ENCODE measurements around the gene KCNJ6.

Gene KCNJ6

GRCh38 chr21:37877888-37878684, 38.2 kb downstream of the KCNJ6 start:
- DNase-seq (ENCODE audit: low read depth) = no peak
- TF ChIP-seq CTCF (IDR thresholded peaks at IDR 0.05; ENCODE audit: control insufficient read depth, insufficient read depth, low read depth, low read length, missing control alignments) = no peak
- no peak overlapping the region for H3K4me3 ChIP-seq (ENCODE audit: control insufficient read depth, low read depth, low read length)

- no peak for TF ChIP-seq CTCF (IDR thresholded peaks at IDR 0.05; ENCODE audit: control insufficient read depth, insufficient read depth, low read depth, low read length, missing control alignments)
- no peak for DNase-seq (ENCODE audit: low read depth)
- H3K4me3 ChIP-seq (ENCODE audit: control insufficient read depth, low read depth, low read length) = no peak overlapping the region
These were observed 39.1 kb downstream of the KCNJ6 start for GRCh38 chr21:37877171-37877570.

GRCh38 chr21:37876561-37876960, 39.7 kb downstream of the KCNJ6 start:
- no peak overlapping the region for H3K4me3 ChIP-seq (ENCODE audit: control insufficient read depth, low read depth, low read length)
- DNase-seq (ENCODE audit: low read depth) = no peak
- TF ChIP-seq CTCF (IDR thresholded peaks at IDR 0.05; ENCODE audit: control insufficient read depth, insufficient read depth, low read depth, low read length, missing control alignments) = no peak

- H3K4me3 ChIP-seq (ENCODE audit: control insufficient read depth, low read depth, low read length) = no peak overlapping the region
- no peak for TF ChIP-seq CTCF (IDR thresholded peaks at IDR 0.05; ENCODE audit: control insufficient read depth, insufficient read depth, low read depth, low read length, missing control alignments)
- DNase-seq (ENCODE audit: low read depth) = no peak
These were observed 41.1 kb downstream of the KCNJ6 start for GRCh38 chr21:37874904-37875780.

- H3K4me3 ChIP-seq (ENCODE audit: control insufficient read depth, low read depth, low read length) = no peak overlapping the region
- no peak for DNase-seq (ENCODE audit: low read depth)
- no peak for TF ChIP-seq CTCF (IDR thresholded peaks at IDR 0.05; ENCODE audit: control insufficient read depth, insufficient read depth, low read depth, low read length, missing control alignments)
These were observed 41.8 kb downstream of the KCNJ6 start for GRCh38 chr21:37874481-37874880.

- no peak for DNase-seq (ENCODE audit: low read depth)
- H3K4me3 ChIP-seq (ENCODE audit: control insufficient read depth, low read depth, low read length) = no peak overlapping the region
- peak; percentile 31 for TF ChIP-seq CTCF (IDR thresholded peaks at IDR 0.05; ENCODE audit: control insufficient read depth, insufficient read depth, low read depth, low read length, missing control alignments)
These were observed 42.6 kb downstream of the KCNJ6 start for GRCh38 chr21:37873655-37874054.

Data from AG09309 (cell line).